GM21576 (cell line): ENCODE results near the gene PPM1L.

Source experiments
- ATAC-seq: cut with Tn5 transposase; IDR thresholded peaks from one replicate; pipeline ENCODE4 v1.9.1; 2021; ENCODE audit warnings: mild to moderate bottlenecking, moderate library complexity; ENCODE audit not compliant: unreplicated experiment

The PPM1L gene

DNA sequence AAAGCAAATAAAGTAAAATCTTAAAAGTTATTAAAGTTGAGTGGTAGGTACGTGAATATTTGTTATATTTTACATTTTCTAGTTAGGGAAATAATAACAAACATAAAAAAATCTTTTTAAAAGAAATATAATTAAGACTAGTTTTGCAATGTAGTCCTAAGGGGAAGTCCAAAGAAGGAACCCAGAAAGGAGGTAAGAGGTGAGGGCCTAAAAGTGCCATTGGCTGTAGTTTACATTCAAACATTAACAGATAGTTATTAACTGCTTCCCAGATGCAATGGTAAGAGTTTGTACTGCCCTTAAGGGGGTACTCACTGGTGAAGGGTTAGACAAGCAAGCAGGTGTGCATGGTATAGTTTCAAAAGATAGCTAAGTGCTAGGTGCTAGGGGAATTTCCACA, 269.9 kb downstream of the PPM1L start:
- ATAC-seq: no peak

DNA sequence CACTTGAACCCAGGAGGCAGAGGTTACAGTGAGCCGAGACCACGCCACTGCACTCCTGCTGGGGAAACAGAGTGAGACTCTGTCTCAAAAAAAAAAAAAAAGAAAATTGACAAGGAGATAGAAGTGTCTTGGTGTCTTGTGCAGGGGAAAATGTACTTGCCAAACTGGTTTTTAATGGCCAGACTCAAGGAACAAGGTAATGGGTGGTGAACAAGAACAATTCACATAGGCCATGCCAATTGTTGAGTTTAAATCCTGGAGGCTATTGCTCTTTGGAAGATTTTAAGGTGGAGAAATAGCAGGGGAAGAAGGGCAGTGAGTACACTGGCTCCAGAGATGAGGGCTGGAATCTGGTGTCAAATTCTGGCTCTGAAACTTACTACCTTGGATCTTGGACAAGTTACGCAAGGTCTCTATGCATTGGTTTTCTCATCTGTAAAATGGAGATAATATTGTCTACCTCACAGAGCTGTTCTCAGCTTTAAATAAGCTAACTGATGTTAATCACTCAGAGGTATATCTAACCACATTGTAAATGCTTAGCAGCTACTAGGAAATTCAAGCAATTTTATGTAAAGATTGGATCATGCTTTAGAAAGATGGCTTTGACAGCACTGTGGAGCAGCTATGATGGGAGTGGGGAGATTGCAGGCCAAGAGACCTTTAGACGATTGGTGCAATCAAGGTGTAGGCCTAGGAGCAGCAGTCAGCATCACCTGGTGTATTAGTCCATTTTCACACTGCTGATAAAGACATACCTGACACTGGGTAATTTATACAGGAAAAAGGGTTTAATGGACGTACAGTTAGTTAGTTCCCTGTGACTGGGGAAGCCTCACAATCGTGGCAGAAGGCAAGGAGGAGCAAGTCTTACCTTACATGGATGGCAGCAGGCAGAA, 270.8 kb downstream of the PPM1L start:
- ATAC-seq: no peak

DNA sequence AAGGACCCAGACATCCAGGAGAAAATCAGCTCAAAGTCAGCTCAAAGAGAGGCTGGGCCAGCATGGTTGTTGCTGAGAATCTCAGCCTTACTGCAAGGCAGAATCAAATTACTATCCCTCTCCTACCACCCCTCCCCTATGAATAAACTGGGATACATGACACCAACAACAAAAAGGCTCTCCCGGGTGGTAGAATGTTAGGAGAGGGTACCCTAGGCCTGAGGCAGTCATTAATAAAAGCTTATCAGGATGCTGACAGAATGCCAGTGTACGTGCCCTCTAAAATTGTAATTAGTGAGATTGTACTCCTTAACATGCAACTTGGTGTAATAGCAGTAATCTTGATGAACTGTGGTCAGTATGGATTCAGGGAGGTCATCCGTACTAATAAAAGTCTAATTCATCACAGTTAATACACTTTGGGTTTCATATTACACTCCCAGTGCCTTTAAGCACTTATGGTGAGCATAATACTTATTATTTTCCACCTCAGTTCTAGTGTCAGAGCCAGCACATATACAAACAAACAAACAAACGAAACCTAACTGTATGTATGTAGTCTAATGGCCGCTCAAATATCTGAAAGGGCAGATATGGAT, 272.6 kb downstream of the PPM1L start:
- no peak for ATAC-seq

DNA sequence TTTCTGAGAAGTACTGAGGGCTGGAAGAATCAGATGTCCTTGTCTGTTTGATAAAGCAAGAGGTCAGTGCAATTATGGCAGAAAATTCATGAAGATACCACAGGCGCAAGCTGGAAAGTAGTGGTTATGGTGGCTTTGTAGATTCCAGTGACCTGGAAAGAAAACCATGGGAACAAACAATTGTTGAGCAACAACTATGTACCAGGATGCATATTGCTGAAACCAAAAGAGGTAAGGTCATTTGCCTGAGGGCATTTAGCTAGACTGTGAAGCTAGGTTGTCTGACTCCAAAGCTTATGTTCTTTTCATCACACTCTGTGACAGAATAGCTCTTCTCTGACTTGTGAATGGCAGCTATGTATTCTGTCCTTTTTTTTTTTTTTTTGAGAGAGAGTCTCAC, 275.1 kb downstream of the PPM1L start:
- ATAC-seq: no peak

DNA sequence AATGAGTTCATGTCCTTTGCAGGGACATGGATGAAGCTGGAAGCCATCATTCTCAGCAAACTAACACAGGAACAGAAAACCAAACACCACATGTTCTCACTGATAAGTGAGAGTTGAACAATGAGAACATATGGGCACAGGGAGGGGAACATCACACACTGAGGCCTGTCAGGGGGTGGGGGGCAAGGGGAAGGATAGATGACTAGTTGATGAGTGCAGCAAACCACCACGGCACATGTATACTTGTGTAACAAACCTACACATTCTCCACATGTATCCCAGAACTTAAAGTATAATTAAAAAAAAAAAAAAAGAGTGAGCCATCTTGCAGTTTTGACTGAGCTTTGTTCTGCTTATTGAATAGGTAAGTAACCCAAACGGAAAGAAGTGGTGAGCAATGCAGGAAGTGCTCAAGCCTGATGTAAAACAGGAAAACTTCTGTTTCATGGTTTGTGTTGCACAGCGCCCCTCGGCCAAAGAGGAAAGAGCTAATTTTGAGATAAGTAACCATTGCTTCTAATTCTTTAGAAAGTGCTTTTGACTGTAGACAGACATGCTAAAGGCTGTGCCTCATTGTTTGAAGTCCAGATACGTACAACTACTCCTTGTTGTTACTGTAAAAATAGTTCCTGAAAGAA, 279.0 kb downstream of the PPM1L start:
- peak; percentile 92 for ATAC-seq

DNA sequence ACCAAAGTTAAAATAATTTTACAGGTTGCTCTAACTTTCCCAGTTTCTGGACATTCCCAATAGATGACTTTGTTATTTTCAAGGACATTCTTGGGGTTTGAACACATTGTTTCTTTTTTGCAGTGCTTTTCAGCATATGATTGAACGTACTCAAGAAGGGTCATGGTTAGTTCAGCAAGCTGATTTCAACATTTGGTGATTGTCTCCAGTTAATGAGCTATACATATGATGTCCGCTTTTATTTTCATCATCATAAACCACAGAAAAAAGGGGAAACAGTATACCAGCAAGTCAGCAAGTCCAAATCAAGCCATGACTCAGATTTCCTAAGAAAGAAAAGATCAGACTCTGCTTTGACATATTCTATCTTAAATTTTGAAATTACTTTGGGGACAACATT, 279.7 kb downstream of the PPM1L start:
- ATAC-seq: no peak

DNA sequence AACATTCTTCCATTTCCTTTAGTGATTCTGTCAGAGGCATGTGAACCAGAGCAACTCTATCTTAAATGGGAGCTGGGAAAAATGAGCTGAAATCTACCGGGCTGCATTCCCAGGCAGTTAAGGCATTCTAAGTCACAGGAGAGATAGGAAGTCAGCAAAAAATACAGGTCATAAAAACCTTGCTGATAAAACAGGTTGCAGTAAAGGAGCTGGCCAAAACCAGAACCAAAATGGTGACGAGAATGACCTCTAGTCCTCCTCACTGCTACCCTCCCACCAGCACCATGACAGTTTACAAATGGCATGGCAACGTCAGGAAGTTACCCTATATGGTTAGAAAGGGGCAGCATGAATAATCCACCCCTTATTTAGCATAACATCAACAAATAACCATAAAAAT, 282.7 kb downstream of the PPM1L start:
- ATAC-seq: no peak

DNA sequence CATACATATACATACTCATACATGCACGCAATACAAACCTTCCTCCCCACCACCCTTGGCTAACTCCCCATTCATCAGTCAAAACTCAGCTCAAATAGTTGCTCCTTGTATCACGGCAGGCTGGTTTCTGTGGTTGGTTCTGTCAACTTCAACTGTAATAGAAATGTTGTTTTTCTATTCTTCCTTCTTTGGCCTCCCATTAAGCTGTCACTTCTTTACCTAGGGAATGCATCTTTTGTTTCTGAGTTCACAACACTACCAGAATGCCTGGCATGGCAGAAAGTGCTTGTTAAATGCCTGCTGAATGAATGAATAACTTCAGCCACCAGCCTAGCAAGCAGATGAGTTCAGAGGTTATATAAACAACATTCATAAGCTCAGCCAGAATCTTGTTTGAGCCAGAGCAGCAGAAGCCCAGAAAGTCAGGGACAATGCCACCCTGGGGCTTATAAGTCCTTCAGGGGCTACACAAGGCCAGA, 286.0 kb downstream of the PPM1L start:
- ATAC-seq: peak; percentile 49

DNA sequence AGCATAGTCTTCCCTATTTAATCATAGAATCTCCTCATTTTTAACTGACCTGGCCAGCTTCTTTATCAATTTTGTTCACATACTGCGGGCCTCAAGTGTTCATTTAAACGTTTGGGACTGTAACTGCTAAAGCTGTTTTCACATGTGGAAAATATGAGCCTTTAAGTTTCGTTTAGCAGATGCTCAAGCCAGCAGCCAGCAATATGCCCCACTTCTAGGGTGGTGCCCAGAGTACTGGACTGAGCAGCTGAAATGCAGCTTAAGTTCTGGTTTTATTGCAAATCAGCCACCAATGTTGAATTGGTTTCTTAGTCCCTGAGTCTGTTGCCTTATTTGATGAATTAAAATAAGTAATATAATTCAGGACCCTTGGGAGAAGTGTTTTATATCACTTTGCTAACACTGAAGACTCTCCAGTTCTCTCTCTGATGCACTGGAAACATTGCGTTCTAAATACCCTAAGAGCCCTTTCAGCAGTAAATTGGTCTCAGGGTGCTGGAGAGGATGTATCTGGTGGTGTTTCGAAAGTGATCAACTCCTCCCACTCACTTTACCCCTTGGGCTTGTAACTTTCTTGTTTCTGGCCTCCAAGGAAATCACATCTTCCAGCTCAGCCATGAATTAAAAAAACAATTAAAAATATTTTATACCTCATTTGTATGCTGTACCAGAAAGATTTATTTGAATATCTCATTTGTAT, 287.5 kb downstream of the PPM1L start:
- peak; percentile 95 for ATAC-seq

DNA sequence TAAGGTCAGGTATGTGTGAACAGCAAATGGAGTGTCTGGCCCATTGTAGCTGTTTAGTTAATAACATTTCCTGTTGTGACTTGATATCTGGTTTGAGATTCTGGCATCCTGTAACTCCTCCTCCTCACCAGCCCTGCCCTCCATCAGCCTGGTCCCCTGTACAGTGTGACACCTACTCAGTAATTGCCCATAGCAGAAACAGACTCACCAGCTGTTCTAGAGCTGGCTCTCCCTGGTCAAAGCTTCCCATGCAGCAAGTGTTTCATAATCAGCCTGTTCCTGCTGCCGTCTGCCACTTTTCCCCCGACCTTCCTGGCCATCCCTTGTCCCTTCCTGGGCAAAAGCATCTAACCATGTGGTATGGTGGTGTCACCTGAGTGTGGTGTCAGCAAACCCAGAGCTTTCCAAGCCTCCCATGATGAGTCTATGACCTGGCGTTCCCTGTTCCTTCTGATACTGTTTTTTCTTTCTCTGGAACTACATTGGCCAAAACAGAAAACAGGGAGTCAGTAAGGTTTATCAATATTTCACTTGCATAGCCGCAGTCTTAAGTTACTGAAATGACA, 293.7 kb downstream of the PPM1L start:
- ATAC-seq: no peak

DNA sequence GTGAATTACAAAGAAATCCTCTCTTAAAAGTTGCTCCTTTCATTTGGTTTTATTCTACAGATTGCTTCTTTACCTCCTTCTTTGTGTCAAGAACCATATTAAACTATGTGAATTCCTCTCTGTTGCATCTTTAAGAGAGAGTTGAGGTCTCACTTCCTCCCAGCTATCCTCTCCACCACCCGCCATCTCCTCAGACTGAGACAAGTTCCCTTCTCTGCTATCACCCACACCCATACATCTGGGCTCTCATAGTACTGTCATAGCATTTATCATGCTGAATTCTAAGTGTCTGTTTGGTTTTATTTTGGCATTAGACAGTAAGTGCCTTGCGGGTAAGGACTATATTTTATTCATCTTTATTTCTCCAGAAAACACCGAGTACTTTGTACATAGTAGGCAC, 294.9 kb downstream of the PPM1L start:
- ATAC-seq: peak; percentile 86

DNA sequence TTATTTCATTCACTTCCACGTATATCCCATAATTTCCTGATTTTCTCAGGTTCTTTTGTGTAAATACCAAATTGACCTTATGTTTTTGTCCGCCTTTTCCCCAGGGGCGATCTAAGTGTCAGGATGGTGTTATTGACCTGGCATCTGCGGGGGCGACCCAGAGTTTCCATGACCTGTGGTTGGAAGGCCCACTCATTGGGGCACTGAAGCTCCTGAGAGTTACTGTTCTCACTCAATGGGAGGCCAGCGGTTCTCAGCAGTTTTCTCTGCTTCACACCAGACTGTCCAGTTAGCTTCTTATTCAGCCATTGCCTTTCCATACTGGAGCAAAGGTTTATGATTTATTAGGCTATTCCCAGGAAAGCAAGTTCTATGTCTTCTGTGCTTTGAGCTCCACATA, 295.8 kb downstream of the PPM1L start:
- ATAC-seq: no peak

DNA sequence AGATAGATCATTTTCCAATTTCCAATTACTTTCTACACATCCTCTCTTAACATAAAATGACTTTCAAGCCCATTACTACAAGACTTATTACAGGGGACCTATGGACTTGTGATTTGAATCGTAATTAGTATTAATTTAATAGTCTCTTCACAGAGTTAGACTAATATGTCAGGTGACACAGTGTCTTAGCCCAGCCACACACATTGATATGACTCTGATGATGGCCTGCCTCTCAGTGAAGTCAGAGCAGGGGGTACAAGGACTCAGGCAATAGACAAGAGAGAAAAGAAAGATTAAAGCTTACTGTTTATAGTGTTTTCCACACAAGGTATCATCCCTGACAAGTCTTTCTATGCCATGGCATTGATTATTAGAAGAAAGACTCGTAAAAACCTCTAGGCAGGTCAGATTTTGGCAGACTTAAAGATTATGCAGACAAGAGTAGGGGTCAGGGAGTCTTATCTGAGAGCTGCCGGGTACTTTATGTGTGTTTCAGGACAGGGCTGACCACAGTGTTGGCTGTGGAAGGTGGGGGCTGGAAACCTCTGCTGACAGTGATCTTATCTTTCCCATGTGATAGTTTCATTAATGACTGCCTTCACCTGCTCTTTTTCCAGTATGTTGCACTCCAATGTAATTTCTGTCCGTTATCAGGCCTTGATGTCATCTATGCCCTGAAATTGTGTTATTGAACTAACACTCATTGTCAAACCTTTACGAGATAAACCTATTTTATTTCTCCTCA, 299.0 kb downstream of the PPM1L start:
- no peak for ATAC-seq

DNA sequence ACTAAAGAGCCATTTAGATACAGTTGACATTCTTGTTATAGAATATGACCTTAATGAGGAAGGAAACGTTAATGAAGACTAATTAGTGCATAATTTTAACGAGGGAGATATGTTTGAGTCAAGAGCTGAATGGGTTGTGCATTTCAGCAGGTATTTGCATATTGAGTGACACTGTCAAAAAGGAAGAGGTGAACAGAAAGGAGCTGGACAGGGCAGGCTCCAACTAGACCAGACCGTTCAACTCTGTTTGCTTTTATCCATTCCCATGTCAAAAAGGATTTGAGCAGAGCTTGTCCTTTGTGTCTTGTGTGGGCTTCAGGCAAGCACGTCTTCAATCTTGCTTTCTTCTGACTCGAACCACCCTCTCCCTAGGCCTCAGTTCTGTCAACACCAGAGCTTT, 308.4 kb downstream of the PPM1L start:
- ATAC-seq: no peak

DNA sequence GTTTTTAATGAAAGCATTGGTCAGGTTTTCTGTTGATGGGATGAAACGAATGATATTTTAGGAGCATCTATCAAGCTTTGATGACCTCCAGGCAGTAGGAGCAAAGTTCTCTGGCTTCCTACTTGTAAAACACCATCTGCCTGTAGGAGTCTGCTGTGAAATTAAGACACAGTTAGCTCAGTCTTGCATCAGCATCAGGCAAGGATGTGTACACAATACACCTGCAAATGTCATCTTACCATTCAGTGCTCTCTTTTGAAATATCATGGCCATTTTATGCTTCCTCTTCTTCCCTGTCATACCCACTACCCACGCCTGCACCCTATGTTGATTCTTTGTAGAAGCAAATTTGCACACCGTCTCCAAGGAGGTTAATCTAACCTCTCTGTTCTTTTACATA, 310.9 kb downstream of the PPM1L start:
- ATAC-seq: no peak

DNA sequence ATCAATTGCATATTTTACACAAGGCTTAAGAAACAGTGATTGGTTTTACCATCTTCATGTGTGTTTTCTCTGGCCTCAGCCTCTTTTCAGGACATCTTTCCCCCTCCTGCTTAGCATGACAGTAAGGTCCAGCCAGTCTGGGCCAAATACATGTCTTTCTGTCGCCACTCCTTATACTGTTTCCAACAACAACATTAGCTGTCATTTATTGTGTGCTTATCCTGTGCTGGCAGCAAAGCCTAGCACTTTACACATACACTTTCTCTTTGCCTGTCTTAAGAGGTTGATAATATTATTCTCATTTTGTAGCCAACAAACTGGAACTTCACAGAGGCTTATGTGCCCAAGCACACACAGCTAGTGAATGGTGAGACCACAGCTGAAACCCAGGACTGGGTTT, 311.3 kb downstream of the PPM1L start:
- peak; percentile 20 for ATAC-seq

DNA sequence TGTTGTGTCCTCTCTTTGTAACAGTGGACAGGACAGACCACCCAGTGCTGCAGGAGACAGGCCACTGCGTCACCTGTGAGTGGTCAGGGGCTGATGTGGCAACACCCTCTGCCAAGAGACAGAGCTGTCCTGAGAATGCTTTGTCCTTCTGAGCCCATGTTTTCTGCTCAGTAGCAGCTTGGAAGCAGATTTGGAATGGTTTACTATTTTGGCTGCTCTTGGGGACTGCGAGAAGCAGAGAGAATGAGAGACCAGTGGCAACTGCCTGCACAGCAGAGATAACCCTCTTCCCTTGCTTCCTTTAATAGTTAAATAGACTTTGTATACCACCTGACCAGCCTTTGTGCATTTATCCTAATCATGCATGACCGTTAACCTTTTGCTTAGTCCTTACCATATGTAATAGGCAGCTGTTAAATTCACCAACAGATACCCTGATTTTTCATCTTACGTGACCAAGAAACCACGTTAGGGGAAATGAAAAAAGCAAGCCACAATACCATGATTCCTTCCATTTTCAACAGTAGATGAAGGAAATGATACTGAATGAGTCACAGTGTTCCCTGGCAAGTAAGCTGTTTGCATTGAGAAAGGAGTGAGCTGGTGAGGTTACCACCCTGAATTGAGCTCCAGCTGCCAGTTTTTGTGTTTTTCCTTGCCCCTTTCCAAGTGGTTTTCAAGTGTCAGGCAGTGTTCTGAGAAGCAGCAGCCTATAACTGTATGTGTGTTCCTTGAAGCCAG, 313.6 kb downstream of the PPM1L start:
- ATAC-seq: peak; percentile 97

DNA sequence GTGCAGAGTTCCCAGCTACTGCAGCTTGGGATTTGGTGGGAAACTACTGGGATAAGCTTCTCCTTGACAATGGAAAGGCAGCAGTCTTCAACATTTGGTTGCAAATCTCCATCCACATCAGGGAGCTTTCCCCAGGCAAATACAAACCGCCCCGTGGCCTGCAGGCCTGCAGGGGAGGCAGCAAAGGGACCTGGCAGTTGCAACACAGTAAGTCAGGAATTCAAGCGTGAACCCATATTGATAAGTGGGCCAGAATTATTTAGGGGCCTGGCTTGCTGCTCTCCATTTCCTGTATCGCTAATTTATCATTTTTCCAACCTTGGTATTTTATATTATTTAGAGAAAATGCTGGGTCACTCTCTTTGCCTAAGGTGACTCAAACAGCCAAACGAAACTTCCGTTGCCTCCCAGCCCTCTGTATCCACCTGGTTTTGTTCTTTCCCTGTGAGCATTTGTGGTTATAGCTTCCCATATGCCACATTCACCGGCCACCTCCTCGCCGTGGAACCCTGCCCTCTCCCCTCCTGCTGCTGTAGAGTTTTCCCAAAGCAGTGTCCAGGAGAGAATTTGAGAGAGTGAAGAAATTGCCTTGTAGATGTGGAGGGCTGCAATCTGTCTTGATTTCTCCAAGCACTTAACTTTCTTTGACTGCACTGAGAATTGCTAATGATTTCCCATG, 314.4 kb downstream of the PPM1L start:
- ATAC-seq: no peak
